NCI-H748 (cell line): ENCODE measurements around the gene COX19.

Experiments used
- DNase-seq: peaks from one replicate; lab custom pipeline; 2025; ENCODE audit not compliant: unreplicated experiment; lab: John Stamatoyannopoulos, UW

Gene COX19

DNA sequence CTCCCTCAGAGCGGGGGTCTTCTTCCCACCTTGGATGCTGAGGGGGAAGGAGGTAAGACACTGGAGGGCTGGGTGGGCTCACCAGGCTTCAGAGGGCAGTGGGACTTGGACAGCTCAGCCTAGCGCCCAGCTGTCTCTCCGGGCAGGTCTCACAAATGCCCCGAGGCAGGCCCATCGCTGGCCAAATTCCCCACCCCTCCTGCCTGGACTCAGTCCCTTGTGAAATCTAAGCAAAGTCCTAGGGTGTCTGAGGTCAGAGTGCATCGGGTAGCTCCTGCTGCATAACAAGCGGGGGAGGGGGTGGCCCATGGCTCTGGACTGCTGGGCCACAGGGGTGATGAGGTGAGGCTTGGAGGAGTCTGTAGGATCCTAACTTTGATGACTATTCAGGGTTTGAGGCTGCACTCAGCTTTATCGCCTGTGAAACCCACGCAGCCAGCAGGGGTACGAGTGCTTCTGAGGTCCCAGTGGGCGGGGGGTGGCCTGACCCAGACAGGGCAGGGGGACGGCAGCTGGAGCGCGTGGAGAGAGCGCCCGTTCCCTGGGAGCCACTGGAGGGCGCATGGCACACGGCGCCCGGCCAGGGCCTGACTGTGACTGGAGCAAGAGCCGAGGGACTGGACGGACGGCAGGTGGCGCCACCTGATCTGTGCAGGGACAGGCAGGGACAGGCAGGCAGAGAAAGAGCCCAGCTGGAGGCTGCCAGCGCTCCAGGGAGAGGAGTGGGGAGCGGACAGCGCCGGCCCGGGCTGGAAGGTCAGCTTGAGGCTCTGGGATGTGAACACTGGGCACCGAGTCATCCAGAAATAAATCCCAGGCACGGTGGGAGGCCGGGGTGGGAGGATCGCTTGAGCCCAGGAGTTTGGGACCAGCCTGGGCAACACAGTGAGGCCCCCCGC lies 17.6 kb upstream of the COX19 start:
- DNase-seq, result peak; percentile 92

DNA sequence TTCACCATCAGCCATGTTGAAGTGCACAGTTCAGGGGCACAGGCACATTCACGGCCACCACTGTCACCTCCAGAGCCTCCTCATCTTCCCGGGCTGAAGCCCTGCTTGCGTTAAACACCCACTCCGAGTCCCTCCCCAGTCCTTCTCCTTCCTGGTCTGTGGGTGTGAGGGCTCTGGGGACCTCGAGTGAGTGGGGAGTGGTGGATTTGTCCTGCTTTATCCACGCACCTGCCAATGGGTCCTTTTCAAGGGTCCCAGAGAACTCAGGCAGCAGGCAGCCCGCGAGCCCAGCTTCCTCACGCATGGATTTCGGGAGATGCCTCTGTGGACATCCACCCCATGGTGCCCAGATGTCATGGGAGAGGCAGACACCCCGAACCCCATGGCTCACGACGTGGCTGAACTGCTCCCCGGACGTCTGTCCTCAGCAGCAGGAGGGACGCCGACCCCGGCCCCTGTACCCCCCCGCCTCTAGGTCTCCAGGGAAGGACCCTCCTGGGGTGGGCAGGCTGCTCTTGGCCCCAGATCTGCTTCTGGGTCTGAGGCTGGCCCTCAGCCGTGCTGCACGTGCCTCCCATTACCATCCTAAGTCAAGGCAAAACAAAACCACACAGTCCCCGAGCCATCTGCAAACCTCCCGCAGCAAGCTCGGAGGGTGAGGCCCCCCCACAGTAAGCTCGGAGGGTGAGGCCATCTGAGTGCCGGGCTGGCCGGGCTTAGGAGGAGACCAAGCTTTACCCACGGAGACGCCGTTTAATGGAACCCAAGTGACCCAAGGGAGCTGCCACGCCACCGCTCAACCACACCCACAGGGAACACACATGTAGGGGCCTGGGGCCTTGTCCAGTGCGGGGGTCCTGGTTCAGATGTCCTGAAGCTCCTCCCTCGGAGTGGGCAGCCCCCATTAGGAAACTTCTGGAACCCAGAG lies 16.6 kb upstream of the COX19 start:
- no peak for DNase-seq

DNA sequence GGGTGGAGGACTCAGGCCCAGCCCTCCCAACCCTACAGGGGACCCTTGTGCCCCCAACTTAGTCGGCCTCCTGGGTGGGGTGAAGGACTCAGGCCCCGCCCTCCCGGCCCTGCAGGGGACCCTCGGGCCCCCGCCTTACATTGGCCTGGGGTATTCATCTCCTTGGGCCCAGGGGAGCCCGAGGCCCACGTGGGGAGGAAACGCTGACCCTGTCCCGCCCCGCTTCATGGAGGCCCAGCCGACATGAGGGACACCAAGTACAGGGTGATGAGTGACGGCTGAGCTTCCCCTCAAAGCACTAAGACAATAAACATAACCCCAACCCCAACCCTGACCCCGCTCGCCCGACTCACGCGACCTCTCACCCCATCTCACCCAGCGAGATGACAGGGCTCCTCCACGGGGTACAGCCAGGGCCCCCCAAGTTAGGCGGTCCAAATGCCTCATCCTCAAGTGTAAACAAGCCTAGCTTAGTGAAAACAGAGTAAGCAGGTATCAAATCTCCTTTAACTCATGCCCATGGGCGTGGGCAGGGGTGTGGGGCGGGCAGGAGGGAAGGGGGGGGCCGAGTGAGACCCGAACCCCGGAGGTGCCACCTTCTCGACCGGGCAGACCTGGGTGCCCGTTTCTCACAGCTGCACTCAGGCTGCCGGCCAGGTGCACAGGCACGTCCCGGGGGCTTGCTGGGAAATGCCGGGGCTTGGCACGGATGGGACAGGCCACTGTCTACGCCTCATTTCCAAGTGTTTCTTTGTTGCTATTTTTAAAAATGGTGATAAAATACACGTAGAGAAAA lies 15.8 kb upstream of the COX19 start:
- no peak for DNase-seq

DNA sequence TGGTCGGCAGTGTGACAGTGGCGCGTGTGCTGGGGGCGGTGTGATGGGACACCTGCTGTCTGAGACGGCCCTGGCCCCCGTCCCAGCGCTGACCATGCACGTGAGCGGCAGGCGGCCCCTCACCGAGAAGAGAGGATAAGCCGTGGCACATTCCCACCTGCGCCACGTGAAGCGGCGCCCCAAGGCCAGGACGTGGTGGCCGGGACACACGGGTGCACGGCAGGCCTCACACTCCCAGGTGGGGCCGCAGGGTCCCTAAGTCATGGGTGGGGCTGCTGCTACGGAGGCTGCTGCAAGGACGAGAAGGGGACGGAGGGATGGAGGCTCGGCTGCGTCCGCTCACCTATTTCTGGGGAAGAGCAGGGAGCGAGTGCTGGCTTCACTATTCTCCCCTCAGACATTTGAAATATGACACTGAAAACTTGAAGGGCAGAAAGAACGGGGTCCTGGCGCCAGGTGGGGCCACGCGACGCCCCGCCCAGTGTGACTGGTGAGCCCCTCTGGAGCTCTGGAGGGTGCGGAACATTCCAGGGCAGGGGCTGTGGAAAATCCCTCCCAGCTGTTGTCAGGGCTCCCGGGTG lies 15.1 kb upstream of the COX19 start:
- no peak for DNase-seq

DNA sequence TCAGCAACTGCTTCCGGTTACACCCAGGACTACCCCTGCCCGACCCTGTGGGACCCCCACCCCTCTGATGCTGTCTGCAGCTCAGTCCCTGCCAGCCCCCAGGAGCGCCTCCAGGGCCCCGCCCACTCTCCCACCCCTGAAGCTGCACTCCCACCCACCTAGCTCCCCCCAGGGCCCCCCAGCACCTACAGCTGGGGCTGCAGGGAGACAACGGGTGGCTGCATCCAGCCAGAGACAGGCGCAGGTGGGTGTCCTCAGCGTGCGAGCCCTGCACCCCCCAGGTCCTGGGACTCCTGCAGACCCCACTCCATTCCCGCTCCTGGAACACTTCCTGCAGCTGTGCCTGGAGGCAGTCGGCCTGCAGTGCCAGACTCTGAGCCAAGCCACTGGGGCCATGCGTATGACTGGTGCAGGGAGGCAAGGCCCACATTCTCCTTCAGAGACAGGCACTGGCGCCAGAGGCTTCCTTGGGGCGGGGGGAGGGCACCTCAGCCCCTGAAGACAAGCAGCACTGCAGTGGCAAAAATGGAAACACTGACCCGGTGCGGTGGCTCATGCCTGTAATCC lies 13.7 kb upstream of the COX19 start:
- DNase-seq, result no peak

- DNase-seq, result no peak
These were observed 13.1 kb upstream of the COX19 start for GRCh38 chr7:988426-988911.

- DNase-seq, result no peak
These were observed 12.6 kb upstream of the COX19 start for GRCh38 chr7:987909-988308.

- DNase-seq, result no peak
These were observed 11.7 kb upstream of the COX19 start for GRCh38 chr7:986766-987751.

GRCh38 chr7:985915-986741 lies 10.8 kb upstream of the COX19 start:
- no peak for DNase-seq

GRCh38 chr7:985127-985416 lies 9.7 kb upstream of the COX19 start:
- DNase-seq, result no peak

DNA sequence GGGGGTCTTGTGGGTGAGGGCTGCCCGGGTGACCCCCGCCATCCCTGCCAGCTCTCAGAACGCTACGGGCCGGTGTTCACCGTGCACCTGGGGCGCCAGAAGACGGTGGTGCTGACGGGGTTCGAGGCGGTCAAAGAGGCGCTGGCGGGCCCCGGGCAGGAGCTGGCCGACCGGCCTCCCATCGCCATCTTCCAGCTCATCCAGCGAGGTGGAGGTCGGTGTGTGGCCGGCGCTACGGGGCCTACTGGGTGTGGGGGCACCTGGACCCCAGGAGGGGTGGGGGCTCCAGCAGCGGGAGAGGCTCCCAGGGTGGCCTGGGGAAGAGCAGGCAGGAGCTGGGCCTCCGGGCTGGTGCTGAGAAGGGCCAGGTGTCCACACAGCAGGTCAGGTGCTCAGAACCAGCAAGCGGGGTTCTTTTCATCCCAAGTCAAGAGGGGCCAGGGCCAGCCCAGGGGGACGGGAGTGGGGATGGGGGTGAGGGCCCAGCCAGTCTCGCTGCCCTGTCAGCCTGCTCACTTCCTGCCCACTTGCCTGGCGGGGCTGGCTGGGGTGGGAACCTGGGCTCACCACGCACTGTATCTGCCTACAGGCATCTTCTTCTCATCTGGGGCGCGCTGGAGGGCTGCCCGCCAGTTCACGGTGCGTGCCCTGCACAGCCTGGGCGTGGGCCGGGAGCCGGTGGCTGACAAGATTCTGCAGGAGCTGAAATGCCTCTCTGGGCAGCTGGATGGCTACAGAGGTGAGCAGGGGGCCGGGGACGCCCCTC lies 9.2 kb upstream of the COX19 start:
- no peak for DNase-seq

- no peak for DNase-seq
These were observed 8.3 kb upstream of the COX19 start for GRCh38 chr7:983616-984071.

- DNase-seq, result no peak
These were observed 7.8 kb upstream of the COX19 start, which contains the start of gene CYP2W1 for GRCh38 chr7:983004-983615. Gene CYP2W1 (plus strand): TSS chr7:983181. CDS start chr7:983212, 31 bp downstream.

- DNase-seq, result no peak
These were observed 7.2 kb upstream of the COX19 start for GRCh38 chr7:982511-983003.

DNA sequence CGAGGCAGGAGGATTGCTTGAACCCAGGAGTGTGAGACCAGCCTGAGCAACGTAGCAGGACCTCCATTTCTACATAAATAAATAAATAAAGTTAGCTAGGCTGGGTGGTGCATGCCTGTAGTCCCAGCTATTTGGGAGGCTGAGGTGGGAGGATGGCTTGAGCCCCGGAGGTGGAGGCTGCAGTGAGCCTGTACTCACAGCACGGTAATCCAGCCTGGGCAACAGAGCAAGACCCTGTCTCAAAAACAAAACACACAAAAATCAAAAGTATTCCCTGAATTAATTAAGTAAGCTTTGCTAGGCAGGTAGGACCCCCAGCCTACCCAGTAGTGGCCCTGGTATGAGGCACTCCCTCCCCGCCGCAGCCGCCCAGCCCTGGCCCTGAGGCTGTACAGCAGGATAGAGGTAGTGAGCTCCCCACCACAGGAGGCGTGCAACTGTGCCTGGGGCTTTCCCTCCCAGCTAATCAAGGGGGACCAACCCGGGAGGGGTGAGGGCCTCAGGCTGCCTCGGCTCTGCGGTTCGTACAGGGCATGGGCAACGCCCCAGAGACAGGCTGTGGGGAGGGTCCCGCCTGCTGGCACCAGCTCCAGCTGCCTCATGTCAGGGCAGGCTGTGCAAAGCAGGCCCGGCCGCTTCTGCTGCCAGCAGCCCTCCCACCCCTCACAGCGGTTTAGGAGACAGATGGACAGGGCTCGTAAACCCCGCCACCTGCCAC lies 6.6 kb upstream of the COX19 start:
- no peak for DNase-seq

- no peak for DNase-seq
These were observed 4.7 kb upstream of the COX19 start for GRCh38 chr7:979886-980571.
